CD14-positive monocyte (primary cell): ENCODE data around the gene IL26. TPM values are rescaled to one million over a fixed set of nuclear protein-coding genes. Genes with fewer than 3 reads are reported as not detected.

Source experiments
- DNase-seq, 3 donors: peaks; one replicate each; pipeline ENCODE4 v3.0.0-alpha.2; 2011 to 2022
- H2AFZ ChIP-seq: 2 replicates; pipeline ENCODE4 v1.6.0; 2012; ENCODE audit warnings: mild to moderate bottlenecking, low read depth, low read length, inconsistent platforms; ENCODE audit not compliant: insufficient read depth, poor library complexity, severe bottlenecking
- H3K27ac ChIP-seq, 2 donors: 1 replicate in 1 of 2; 2 replicates in 1 of 2; pipeline ENCODE4 v1.5.1; 2012 to 2013; ENCODE audit warnings: low read length in 2 of 2, control low read depth in 1 of 2, inconsistent platforms in 1 of 2, low read depth in 1 of 2, mild to moderate bottlenecking in 1 of 2
- H3K27me3 ChIP-seq, 2 donors: one replicate each; pipeline versions ENCODE4 v1.6.0 to v1.6.1; 2011 to 2013; ENCODE audit warnings: low read length in 2 of 2; ENCODE audit not compliant: control insufficient read depth in 2 of 2, insufficient read depth in 2 of 2
- H3K36me3 ChIP-seq, 2 donors: replicated peaks in 1 of 2; 1 replicate in 1 of 2; 2 replicates in 1 of 2; pipeline versions ENCODE4 v1.5.1 to v1.6.1; 2012 to 2013; ENCODE audit warnings: low read length in 2 of 2, control low read depth in 1 of 2, inconsistent platforms in 1 of 2, mild to moderate bottlenecking in 1 of 2; ENCODE audit not compliant: insufficient read depth in 2 of 2, control insufficient read depth in 1 of 2
- H3K4me1 ChIP-seq, 2 donors: 1 replicate in 1 of 2; 2 replicates in 1 of 2; pipeline versions ENCODE4 v1.5.1 to v1.6.1; 2012 to 2013; ENCODE audit warnings: low read length in 2 of 2, control low read depth in 1 of 2, inconsistent platforms in 1 of 2, mild to moderate bottlenecking in 1 of 2, moderate library complexity in 1 of 2; ENCODE audit not compliant: insufficient read depth in 2 of 2, control insufficient read depth in 1 of 2
- H3K4me2 ChIP-seq: replicated peaks from 2 replicates; pipeline ENCODE3; 2012; ENCODE audit warnings: low read length, moderate library complexity, mild to moderate bottlenecking; ENCODE audit not compliant: poor library complexity, severe bottlenecking; ENCODE audit errors: extremely low read depth
- H3K4me3 ChIP-seq, 3 experiments: fragments of 200-600 bp in 1 of 3; sonication (generic) in 1 of 3; replicated peaks in 1 of 3; 1 replicate in 2 of 3; 2 replicates in 1 of 3; pipeline ENCODE4 v1.5.1; 2011 to 2013; ENCODE audit warnings: low read length in 3 of 3, mild to moderate bottlenecking in 3 of 3, control low read depth in 2 of 3, low read depth in 2 of 3, inconsistent platforms in 1 of 3, moderate library complexity in 1 of 3
- H3K79me2 ChIP-seq: 2 replicates; pipeline ENCODE4 v1.6.0; 2012; ENCODE audit warnings: mild to moderate bottlenecking, control low read depth, inconsistent platforms, low read length, moderate library complexity; ENCODE audit not compliant: insufficient read depth
- H3K9ac ChIP-seq: 2 replicates; pipeline ENCODE4 v1.6.0; 2017; ENCODE audit warnings: low read length, mild to moderate bottlenecking; ENCODE audit not compliant: insufficient read depth, poor library complexity, severe bottlenecking
- H3K9me3 ChIP-seq, 2 donors: replicated peaks in 1 of 2; 1 replicate in 1 of 2; 2 replicates in 1 of 2; pipeline versions ENCODE4 v1.5.1 to v1.6.1; 2012 to 2013; ENCODE audit warnings: low read length in 2 of 2, control low read depth in 1 of 2; ENCODE audit not compliant: control insufficient read depth in 1 of 2, insufficient read depth in 1 of 2
- H4K20me1 ChIP-seq: 2 replicates; pipeline ENCODE4 v1.6.0; 2012; ENCODE audit warnings: mild to moderate bottlenecking, low read length, control low read depth, moderate library complexity; ENCODE audit not compliant: insufficient read depth
- H3K27ac Mint-ChIP-seq, 7 donors: one replicate each; pipeline ENCODE4 v1.8.0; 2020; ENCODE audit warnings: mild to moderate bottlenecking in 7 of 7, mixed read lengths in 7 of 7, moderate library complexity in 6 of 7, inconsistent platforms in 2 of 7
- H3K27me3 Mint-ChIP-seq, 3 donors: one replicate each; pipeline ENCODE4 v1.8.0; 2021 to 2022; ENCODE audit warnings: low read depth in 3 of 3, mild to moderate bottlenecking in 3 of 3, mixed read lengths in 3 of 3, moderate library complexity in 3 of 3, inconsistent platforms in 1 of 3
- H3K36me3 Mint-ChIP-seq, 2 donors: one replicate each; pipeline ENCODE4 v1.8.0; 2020; ENCODE audit warnings: mixed read lengths in 2 of 2, inconsistent platforms in 1 of 2, mild to moderate bottlenecking in 1 of 2
- H3K4me1 Mint-ChIP-seq: one replicate; pipeline ENCODE4 v1.8.0; 2020; ENCODE audit warnings: mild to moderate bottlenecking, mixed read lengths
- H3K4me3 Mint-ChIP-seq, 2 donors: one replicate each; pipeline ENCODE4 v1.8.0; 2020; ENCODE audit warnings: mild to moderate bottlenecking in 2 of 2, mixed read lengths in 2 of 2, moderate library complexity in 1 of 2
- H3K9me3 Mint-ChIP-seq, 7 donors: one replicate each; pipeline ENCODE4 v1.8.0; 2020 to 2022; ENCODE audit warnings: mixed read lengths in 7 of 7, mild to moderate bottlenecking in 6 of 7, moderate library complexity in 6 of 7, inconsistent platforms in 2 of 7
- WGBS: methylation state at CpG from one replicate; pipeline ENCODE4 v1.1.5; 2013; ENCODE audit warnings: missing lambda C conversion rate; ENCODE audit not compliant: insufficient coverage; 5-methylcytosine and 5-hydroxymethylcytosine counted together
- intact Hi-C, 2 donors: fragments of 100-400 bp; cut with micrococcal nuclease; formaldehyde crosslinking; loops; one replicate each; pipeline versions ENCODE4 v1.15.0 to v1.15.1; 2023
- polyA plus RNA-seq, 3 donors: library from polyadenylated mRNA; depleted of rRNA in 1 of 3; unstranded in 2 of 3; stranded (reverse) in 1 of 3; fragments of 300-500 nt in 2 of 3; fragments of >200 nt in 1 of 3; fragmentation: Illumina TruSeq in 2 of 3; gene quantifications; 1 replicate in 2 of 3; 2 replicates in 1 of 3; pipeline ENCODE4 v1.2.3, GENCODE V29; 2012 to 2021
- TF ChIP-seq, protein P1 (sequence below): fragments of 200-600 bp; IDR thresholded peaks from one replicate; pipeline ENCODE4 v1.8.0; 2022; ENCODE audit warnings: antibody characterized with exemption, mild to moderate bottlenecking

Gene IL26
- polyA plus RNA-seq, 3 donors, result not detected

DNA sequence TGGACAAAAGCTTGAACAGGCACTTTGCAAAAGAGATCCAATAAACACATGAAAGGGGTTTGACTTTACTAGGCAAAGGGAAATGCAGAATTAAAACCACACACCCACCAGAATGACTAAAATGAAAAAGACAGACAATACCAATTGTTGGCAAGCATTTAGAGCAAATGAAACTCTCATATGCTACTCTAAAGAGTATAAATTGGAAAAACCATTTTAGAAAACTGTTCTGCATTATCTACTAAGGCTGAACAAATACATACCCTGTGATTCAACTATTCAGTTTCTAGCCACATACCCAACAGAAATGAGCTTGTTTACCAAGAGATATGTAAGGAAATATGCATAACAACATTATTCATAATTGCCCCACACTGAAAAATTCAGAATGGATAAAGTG, 36.3 kb upstream of the IL26 start:
- Mint-ChIP-seq H3K27ac (no peak overlapping the region), H3K4me3 (no peak overlapping the region)

DNA sequence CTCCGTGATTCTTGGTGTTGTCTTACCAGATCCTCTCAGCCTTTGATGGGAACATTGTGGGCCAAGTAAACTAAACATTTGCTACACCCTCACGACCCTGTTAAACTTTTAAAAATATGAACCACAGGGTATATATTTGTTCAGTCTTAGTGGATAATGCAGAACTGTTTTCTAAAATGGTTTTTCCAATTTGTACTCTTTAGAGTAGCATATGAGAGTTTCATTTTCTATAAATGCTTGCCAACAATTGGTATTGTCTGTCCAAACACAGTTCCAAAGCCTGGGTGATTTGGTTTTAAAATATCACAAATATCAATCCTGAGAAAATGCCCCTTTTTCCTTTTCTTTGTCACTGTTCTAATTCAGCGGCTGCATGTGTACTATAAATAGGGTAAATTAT, 34.5 kb upstream of the IL26 start:
- no peaks in the 10 kb centered on the region for H3K79me2 ChIP-seq
- no peak overlapping the region for H3K9ac ChIP-seq
- no peaks in the 10 kb centered on the region for H3K9me3 ChIP-seq
- no peak overlapping the region for H3K4me2 ChIP-seq
- H2AFZ ChIP-seq, result no peak overlapping the region
- no peaks in the 10 kb centered on the region for H3K36me3 Mint-ChIP-seq
- DNase-seq, result no peak
- H3K27ac Mint-ChIP-seq, result no peak overlapping the region
- intact Hi-C loops, result no loop called here
- H3K4me3 ChIP-seq, result no peak overlapping the region
- H3K4me1 Mint-ChIP-seq, result peaks cover 8% of the 10 kb centered on the region
- H3K27me3 ChIP-seq, result no peaks in the 10 kb centered on the region
- H3K4me1 ChIP-seq, result peaks cover 0 to 5% of the 10 kb centered on the region in 2 donors
- TF ChIP-seq, protein P1, sequence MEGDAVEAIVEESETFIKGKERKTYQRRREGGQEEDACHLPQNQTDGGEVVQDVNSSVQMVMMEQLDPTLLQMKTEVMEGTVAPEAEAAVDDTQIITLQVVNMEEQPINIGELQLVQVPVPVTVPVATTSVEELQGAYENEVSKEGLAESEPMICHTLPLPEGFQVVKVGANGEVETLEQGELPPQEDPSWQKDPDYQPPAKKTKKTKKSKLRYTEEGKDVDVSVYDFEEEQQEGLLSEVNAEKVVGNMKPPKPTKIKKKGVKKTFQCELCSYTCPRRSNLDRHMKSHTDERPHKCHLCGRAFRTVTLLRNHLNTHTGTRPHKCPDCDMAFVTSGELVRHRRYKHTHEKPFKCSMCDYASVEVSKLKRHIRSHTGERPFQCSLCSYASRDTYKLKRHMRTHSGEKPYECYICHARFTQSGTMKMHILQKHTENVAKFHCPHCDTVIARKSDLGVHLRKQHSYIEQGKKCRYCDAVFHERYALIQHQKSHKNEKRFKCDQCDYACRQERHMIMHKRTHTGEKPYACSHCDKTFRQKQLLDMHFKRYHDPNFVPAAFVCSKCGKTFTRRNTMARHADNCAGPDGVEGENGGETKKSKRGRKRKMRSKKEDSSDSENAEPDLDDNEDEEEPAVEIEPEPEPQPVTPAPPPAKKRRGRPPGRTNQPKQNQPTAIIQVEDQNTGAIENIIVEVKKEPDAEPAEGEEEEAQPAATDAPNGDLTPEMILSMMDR, result no peak
- no peak overlapping the region for H3K4me3 Mint-ChIP-seq
- no peaks in the 10 kb centered on the region for H3K36me3 ChIP-seq
- peaks cover 0 to 2% (median 0%) of the 10 kb centered on the region in 7 donors for H3K9me3 Mint-ChIP-seq
- 100% methylated on average over 1 of the region's 3 CpGs for WGBS
- peaks cover 3 to 4% (median 3%) of the 10 kb centered on the region in 3 donors for H3K27me3 Mint-ChIP-seq
- H4K20me1 ChIP-seq, result no peaks in the 10 kb centered on the region
- no peak overlapping the region for H3K27ac ChIP-seq

More for the DNA sequence above, 36.3 kb upstream of the IL26 start:
- TF ChIP-seq, protein P1, result no peak
- no peak overlapping the region for H3K27ac ChIP-seq
- no peak overlapping the region for H3K4me3 ChIP-seq
- no peak for DNase-seq
- H3K9me3 ChIP-seq, result no peaks in the 10 kb centered on the region
- H3K36me3 ChIP-seq, result no peaks in the 10 kb centered on the region
- Mint-ChIP-seq H3K27me3 (peaks cover 3 to 5% (median 4%) of the 10 kb centered on the region in 3 donors), H3K9me3 (peaks cover 0 to 2% (median 0%) of the 10 kb centered on the region in 7 donors), H3K4me1 (peaks cover 13% of the 10 kb centered on the region), H3K36me3 (no peaks in the 10 kb centered on the region)
- intact Hi-C loops, result no loop called here
- H3K79me2 ChIP-seq, result no peaks in the 10 kb centered on the region
- no peaks in the 10 kb centered on the region for H4K20me1 ChIP-seq
- no peak overlapping the region for H3K9ac ChIP-seq
- no peak overlapping the region for H2AFZ ChIP-seq
- H3K4me1 ChIP-seq, result peaks cover 5 to 7% of the 10 kb centered on the region in 2 donors
- no peaks in the 10 kb centered on the region for H3K27me3 ChIP-seq
- H3K4me2 ChIP-seq, result no peak overlapping the region
